Stimulated activated CD4-positive, alpha-beta T cell treated with anti-CD3 and anti-CD28 coated beads, Interleukin-1b, Interleukin-23, amount 100 ng/mL, for 48 hours (primary cell): Measurements from ENCODE around the gene ZBTB7C.

Experiments
- DNase-seq: peaks from one replicate; pipeline ENCODE4 v3.0.0-alpha.2; 2020

ZBTB7C gene

DNA sequence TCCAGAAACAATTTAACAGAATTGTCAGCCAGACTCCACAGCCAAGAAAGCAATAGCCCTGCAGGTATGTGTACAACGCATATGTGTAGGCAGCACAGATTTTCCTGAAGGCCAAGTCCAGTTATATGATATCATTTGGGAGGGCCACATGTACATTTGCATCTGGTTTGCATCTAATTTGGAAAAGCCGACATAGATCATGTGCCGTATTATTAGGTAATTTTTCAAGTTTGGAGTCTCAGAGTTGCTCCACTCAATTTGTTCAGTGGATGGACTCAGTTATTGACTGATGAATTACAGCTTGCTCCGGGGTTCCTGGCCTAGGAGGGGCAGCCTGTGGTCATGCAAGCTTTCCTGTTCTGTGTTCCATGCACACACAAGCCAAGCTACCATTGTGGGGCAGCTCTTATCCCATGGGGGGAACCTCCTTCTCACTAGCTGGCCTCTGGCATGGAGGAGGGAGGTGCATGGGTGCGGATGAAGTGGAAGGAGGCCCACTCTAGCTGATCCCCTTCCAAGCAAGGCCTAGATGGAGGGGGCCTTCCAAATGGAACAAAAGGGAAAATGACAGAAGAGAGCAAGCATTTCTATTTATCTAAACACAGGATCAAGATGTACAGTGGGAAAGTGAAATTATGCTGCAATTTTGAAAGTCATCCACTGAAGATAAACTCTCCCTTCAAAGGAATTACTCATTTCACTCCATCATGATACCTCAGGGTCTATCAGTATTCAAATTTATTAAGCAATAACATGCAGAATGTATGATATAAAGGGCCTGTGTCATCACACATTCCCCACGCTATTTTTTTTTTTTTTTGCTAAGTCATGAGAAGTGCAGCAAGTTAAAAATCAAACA lies 276.2 kb downstream of the ZBTB7C start:
- no peak for DNase-seq

DNA sequence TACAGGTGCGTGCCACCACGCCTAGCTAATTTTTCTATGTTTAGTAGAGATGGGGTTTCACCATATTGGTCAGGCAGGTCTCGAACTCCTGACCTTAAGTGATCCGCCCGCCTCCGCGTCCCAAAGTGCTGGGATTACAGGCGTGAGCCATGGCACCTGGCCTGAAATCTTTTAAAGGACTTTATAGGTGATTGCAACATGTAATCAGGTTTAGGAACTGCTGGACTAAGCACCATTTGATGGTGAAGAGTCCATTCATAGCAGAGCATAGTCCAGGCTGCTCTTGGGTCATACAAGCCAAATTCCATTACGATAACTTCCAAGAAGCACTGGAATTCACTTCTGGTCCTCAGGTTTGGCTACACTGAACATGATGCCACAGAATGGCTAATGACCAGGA lies 278.1 kb downstream of the ZBTB7C start:
- no peak for DNase-seq

DNA sequence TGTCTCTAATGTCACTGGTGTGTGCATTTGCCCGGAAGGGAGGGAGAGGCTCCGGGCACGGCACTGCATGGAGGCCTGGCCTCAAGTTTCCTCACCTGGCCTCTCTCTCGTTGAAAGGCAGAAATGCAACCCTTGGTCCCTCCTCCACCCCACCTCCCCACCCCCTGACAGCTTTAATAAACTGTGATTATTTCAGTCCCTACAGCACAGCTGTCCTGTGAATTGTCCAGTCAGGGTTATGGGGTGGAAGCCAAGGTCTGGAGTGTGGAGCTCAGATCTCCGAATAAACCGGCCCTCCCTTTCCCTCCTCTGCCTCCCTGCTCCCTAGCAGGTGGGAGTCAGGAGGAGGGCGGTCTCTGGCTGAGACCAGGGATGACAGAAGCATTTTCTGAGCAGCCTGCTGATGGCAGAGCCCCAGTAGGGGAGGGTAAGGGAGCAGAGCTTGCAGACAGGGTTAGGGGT lies 279.5 kb downstream of the ZBTB7C start:
- DNase-seq: no peak

DNA sequence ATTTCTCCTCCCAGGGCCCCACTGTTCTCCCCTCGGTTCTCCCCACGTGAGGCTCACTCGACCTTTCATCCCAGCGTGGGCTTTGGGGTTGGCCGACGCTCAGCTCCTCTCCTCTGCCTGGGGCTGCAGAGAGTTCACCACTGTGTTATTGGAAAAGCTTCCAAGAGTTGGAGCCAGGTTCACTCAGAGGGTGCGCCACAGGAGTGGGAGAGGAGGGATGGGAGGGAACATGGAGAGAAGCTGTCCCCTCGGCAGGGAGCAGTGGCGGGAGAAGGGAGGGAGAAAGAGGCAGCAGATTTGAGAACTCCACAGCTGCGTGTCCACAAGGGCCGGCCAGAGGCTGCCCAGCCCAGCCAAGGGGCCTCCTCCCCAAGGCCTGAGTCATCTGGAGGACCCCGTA lies 281.6 kb downstream of the ZBTB7C start:
- DNase-seq: no peak

DNA sequence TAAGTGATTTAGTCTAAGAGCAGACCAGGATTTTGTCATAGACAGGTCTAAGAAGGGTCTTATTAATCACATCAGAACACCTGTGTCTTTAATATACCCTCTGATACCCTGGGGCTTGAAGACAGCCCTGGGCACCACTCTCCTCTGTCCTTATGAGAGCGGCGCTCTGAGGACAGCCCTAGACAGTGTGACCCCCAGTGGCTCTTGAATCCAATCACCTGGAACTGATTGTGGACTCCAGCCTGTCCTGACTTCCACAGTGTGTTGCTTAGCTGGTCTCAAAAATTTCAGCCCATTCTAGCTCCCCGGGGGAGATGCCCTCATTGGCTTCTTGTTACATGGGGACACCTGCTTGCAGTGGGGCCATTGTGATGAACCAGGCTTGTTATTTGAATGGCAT lies 282.9 kb downstream of the ZBTB7C start:
- DNase-seq: no peak

DNA sequence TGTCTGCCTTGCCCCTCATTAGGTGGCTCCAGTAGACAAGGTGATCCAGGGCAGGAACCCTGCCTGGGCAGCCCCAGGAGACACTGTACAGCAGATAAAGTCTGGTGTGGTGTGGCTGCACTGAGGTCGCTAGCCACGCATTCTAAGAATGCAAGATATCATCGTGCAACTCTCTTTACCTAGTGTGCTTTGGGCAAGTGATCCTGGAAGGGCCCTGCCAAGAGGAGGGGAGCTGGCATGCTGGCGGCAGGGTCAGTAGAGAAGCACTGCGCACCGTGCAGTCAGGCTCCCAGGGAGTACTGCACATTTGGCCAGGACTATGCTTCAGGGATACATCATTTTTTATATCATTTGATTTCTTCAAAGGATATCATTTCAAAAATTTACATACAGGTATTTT lies 283.5 kb downstream of the ZBTB7C start:
- DNase-seq: no peak

DNA sequence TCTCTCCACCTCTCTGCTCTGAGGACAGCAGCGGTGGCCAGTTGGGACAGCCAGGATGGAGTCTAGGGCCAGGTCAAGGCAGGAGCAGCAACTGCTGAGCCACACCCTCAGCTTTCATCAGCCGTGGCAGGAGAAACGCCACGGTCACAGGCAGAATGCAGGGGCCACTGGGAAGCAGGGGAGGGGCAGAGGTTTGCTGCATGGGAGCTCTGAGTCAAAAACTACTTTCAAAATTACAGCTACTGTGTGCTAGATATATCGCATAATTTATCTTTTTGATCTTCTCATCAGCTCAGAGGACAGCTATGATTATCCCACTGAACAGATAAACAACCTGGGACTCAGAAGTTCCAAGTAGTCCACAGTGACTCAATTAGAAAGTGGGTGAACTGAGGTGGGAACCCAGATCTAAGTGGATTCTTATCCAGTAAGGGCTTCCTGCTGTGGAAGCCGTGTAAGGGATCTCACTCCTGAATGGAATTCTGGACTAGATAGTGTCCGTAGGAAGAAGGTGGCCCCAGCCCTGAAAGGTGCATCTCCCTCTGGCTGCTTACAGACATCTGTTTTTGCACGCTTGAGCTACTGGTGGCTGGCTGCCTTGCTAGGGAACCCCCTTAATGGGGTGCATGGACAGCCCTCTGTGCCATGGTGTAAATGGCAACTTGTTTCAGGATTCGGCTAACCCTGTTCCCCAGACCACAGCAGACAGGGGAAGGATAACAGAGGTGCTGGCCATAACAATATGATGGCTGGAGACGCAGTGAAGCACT lies 284.1 kb downstream of the ZBTB7C start:
- DNase-seq: peak; percentile 55

DNA sequence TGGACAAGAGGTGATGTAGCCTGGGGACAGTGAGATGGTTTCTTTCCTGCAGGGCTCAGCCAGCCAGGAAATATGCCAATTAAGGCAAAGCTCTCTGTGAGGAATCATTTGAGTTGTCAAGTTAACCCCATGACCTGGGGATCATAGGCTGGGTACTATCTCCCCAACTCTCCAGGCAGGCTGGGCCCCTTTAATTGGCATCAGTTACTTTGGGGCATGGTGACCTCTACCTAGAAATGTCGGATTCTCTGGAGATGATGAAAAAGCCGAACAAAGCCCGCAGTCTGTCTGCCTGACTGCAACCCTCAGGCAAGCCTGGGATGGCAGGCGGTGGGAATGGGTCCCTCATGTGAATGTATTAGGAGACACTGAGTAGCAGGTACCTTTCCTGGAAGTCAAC lies 285.2 kb downstream of the ZBTB7C start:
- DNase-seq: no peak

DNA sequence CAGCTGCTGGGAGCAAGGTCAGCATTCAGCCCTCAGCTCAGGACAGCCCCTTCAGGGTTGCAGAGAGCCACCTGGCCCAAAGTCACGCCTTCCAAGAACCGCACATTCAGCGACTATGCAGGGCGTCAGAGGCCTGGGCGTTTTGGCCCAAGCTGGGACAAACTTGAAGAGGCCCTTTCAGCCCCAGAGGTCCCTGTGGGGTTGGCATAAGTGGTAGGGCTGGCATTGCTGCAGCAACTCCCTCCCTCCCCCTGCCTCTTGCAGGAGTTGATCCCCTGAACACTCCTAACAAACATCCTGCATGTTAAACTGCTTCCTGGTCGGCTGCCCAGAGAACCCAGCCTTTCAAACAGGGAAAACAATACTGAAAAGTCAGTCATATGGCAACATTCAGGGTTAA lies 285.9 kb downstream of the ZBTB7C start:
- DNase-seq: no peak

DNA sequence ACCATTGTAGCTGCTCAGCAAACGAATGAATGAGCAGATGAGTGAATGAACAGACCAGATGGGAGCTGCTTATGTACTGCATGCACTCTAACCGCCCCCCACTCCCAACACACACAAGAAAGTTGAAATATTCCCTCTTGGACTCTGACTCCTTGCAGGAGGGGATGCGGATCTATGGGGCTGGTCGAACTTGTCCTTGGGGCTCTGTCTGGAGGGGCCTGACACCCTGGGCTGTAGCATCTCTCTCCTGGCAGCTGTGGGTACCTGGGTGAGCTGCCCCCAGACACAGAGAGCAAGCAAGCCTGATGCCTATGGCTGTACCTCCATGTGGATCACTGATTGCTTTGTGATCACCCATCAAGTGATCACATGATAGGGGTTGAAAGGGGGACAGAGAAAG lies 286.4 kb downstream of the ZBTB7C start:
- no peak for DNase-seq

DNA sequence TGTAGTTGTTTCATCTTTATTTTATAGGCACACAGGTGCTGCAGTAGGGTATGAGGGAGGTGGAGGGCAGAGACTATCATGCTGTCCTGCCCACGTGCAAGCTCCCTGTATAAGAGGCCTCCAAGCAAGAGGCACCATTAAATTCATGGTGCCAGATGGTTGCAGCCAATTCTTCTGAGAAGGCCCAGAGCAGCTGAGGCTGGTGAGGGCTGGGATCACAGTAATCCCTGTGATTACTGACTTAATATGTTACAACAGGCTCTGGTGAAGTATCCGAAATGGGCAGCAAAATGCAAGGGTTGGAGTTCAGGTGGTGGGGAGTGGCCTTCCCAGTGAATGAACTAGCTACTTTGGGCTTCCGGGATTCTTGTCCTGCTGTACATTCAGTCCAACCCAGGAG lies 286.8 kb downstream of the ZBTB7C start:
- DNase-seq: no peak

DNA sequence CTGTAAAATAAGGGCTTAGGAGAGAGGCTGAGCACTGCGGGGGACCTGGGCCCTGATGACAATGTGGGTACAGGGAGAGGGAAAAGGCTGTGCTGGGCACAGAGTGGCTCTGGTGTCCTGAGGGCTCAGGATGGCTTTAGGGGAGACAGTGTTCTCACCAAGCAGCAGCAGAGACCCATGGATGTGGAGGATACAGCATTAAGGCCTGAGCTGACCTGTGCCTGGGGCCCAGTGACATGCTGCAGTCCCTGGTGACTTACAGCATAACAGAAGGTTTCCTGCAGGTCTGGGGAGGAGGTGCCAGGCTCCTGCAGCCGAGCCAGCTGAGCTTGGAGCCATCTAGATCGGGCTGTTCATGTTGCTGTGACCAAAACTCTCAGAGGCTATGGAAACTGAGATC lies 287.4 kb downstream of the ZBTB7C start:
- no peak for DNase-seq

DNA sequence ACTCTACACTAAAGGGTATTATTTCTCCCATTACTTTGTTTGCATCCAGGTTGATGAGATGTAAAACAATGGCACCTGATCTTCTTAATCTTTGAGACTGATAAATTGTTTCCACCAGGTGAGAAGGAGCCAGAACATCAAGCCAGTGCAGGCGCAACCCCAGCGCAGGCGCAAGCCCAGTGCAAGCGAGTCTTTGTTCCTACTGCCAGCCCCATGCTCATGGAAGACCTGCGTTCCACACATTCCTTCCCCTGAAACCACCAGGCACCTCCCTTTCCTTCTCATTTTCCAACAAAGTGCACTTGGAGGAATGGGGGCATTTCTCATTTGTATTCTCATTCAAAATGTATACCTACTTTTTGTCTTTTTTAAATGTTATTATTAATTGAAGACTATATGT lies 290.0 kb downstream of the ZBTB7C start:
- DNase-seq: no peak

DNA sequence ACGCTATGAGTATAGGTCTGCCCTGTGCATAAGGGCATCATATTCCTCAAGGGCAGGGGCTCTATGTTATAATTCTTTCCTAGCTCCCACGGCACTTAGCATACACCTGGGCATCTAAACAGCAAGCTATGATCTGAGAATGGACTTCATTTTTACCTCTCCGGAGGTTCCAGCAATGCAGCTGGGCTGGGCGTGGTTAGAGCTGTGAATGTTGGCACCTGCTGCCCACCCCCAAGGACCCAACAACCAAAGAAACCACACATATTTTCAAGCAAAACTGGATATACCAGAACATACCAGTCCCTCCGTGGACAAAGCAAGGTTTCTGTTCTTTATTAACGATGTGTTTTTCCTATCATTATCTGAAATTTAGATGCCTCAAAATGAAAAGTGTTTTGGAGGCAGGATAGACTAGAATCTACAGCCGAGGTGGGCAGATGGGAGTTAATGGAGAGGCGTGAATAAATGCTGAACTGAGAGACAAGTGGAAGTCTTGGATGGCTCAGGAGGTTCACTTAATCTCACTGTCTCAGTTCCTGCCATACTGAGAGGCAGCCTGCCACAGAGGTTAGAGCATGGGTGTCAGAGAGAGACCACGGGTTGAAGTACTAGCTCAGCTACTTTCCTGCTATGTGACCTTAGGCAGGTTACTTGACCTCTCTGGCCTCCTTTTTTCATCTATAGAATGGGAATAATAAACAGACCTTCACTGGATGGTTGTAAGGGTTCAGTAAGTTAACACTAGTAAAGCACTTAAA lies 292.1 kb downstream of the ZBTB7C start:
- no peak for DNase-seq

DNA sequence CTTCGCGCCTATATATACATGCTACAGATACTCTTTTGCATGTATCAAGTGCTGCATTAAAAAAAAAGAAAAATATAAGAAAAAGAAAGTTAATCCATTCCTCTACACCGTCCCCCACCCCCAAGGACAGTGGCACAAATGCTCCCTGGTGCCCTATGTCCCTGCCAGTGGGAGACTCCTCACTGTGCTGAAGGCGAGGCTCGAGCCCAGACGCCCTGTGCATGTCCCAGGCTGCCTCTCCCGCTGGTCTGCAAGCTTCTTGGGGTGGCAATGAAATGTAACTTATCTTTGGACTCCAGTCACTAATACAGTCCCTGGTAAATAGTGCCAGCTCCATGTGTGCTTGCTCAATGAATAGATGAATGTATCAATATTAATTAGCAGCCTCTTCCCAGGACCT lies 293.2 kb downstream of the ZBTB7C start:
- DNase-seq: no peak

DNA sequence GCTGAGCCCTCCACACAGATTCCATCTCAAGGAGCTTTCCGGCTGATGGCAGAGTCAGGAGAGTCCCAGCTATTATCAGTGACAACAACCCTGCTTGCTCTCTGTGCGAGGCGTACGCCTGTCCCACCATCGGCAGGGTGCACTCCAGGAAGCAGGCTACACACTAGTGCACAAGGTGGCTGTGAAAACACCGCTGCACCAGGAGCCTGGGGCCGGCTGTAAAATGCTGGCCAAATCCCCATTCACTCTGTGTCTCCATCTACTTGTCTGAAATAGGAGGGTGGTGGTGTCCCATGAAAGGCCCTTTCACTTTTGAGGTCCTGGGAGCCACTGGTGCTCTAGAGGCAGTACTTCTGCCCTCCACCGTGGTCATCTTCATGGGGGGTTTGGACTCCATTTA lies 295.5 kb downstream of the ZBTB7C start:
- DNase-seq: no peak

DNA sequence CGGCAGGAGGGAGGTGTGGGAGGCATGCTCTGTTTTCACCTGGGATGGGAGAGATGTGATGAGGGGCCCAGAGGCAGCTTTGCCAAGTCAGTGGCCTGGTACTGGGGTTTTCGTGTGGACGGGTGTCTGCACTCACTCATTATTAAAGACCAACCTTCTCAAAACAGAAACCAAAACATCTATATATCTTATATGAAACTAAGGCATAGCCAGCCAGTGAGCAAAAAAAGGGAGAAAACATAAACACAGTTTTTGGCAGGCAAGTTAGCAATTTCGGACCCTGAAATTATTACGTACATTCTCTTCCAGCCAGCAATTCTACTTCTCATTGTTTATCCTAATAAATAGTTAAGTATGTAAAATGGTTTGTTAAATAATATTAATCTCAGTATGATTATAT lies 297.6 kb downstream of the ZBTB7C start:
- no peak for DNase-seq

DNA sequence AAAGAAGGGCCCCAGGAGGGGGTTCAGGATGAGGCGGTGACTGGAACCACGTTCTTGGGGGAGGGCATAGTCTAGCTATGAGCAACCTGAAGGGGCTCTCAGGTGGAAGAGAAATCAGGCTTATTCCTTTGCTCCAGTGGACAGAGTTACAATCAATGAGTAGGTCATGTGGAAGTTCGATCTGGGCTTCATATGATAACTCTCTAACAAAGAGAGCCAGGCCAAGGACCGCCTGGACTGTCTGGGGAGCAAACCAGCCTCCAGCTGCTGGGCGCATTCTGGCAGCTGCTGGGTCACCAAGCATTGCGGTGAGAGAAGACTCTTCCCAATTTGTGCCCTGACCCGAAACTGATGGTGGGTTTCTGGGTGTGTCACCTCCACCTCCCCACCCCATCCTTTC lies 298.4 kb downstream of the ZBTB7C start:
- no peak for DNase-seq

DNA sequence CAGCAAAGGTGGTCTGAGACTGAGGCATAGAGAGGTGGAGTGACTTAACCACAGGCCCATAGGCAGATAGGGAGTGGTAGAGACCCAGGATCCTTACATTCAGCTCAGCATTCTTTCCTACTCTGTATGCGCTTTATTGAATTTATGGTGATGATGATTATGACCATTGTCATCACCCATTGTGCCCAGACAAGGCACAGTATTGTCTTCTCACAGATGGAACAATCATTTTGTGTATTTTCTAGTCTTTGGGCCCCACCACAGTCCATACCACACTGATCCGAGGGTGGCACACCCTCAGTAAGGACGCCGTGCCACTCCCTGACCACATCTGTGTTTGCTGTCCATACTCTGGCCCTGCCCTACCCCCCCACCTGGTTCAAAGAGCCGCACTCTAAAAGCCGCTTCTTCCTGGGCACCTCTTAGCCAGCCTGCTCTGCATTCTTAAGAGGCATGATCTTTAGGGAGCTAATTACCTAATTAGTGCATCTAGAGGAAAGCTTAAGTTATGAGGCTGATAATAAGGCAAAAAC lies 299.2 kb downstream of the ZBTB7C start:
- DNase-seq: no peak

DNA sequence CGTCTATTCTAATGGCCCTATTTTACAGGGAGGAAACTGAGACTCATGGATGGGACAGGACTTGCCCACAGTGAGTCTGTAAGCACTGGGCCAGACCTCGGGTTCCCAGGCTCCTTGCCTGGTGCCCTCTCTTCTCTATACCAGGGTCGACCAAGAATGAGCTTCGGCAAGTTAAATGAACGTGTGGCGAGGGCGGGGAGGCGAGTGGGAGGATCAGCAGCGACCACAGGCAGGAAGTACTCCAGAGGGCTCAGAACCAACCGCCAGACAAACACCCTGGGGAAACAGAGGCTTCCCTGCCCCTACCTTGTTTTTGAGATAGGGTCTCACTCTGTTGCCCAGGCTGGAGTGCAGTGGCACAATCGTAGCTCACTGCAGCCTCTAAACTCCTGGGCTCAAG lies 301.0 kb downstream of the ZBTB7C start:
- DNase-seq: no peak

DNA sequence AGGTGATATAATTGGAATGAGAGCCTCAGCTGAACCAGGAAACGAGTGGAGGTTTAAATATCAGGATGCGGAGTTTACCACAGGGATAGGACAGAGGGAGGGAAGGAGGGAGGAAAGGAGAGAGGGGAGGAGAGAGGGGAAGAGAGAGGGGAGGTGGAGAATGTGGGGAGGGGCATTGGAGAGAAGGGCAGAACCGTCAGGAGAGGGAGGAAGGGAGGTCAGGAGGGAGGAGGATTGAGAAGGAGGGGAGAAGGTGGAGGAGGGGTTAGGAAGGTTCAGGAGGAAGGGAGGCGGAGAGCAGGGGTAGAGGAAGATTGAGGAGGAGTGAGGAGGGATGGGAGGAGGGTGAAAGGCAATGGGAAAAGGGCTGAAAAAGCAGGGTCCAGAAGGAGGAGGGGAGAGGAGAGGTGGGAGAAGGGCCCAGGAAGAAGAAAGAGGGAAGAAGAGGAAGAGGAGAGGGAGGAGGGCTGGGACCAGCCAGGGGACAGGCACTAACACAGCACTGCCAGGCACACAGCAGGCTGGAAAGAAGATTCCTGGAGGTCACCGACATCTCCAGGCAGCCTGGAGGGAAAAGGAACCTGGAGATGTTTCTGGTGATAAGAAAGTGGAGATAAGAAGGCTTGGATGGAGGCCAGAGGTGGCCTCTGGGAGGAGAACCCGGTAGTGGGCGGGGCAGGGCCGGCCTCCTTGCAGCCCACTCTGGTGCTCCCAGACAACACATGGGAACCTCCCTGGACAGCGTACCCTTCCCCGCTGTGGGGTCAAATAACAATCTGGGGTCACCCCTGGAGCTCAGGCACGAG lies 302.0 kb downstream of the ZBTB7C start:
- DNase-seq: no peak

DNA sequence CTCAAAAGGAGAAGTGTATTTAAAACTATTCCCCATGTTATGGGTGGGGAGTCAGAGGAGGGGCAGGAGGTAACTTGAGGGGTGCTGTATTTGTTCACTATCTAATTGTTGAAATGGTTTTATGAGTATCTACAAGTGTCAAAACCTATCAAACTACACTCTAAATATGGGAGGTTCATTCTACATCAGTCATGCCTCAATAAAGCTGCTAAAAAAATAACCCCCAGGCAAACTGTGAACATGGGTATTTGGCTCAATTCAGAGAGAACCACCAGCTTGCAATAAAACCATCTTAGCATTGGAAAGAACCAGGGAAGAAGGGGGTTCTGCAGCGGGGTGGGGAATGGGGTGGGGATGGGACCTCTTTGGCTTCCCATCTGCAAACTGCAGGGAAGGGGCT lies 302.7 kb downstream of the ZBTB7C start:
- DNase-seq: no peak
